ACC112 (cell line): Measurements from ENCODE around the gene SPON1.
"Not testable (repeated sequence)": the region's sequence is repeated elsewhere in the genome, so short reads cannot be mapped to it uniquely, and the experiment has no call there.

Source experiments
- H2AFZ ChIP-seq: fragments of 200-600 bp; sonication (generic); one replicate; pipeline ENCODE4 v1.6.0; 2017; ENCODE audit warnings: antibody characterized with exemption, low read length; ENCODE audit not compliant: unreplicated experiment
- H3K27ac ChIP-seq: fragments of 200-600 bp; sonication (generic); 2 replicates; pipeline ENCODE4 v1.5.1; 2014; ENCODE audit warnings: low read depth, mild to moderate bottlenecking, antibody characterized with exemption, low read length, moderate library complexity
- H3K27me3 ChIP-seq: fragments of 200-600 bp; sonication (generic); 2 replicates; pipeline ENCODE4 v1.6.1; 2014; ENCODE audit warnings: mild to moderate bottlenecking, antibody characterized with exemption, low read length, moderate library complexity, mixed read lengths; ENCODE audit not compliant: insufficient read depth
- H3K36me3 ChIP-seq: fragments of 200-600 bp; sonication (generic); 2 replicates; pipeline ENCODE4 v1.6.1; 2016; ENCODE audit warnings: mild to moderate bottlenecking, antibody characterized with exemption, low read length, moderate library complexity, mixed read lengths; ENCODE audit not compliant: insufficient read depth
- H3K4me1 ChIP-seq: fragments of 200-600 bp; sonication (generic); one replicate; pipeline ENCODE4 v1.6.1; 2016; ENCODE audit warnings: low read length, mixed read lengths; ENCODE audit not compliant: insufficient read depth, unreplicated experiment, control insufficient read depth
- H3K4me3 ChIP-seq: fragments of 200-600 bp; sonication (generic); 2 replicates; pipeline ENCODE4 v1.5.1; 2014; ENCODE audit warnings: mild to moderate bottlenecking, low read depth, low read length
- H3K79me2 ChIP-seq: fragments of 200-600 bp; sonication (generic); one replicate; pipeline ENCODE4 v1.6.0; 2016; ENCODE audit warnings: low read length; ENCODE audit not compliant: control insufficient read depth, unreplicated experiment, insufficient read depth

SPON1 gene

GRCh38 chr11:13962562-13963168 lies at the start of gene SPON1:
Gene SPON1, plus strand, starts transcription at chr11:13962723. Its CDS starts 182 bp downstream, at chr11:13962905.
- Histone ChIP-seq H3K27me3 (peaks cover 98% of the 10 kb centered on the region), H3K36me3 (no peaks in the 10 kb centered on the region), H3K27ac (no peak within 1 kb of the TSS), H3K79me2 (no peaks in the 10 kb centered on the region), H2AFZ (no peak within 1 kb of the TSS), H3K4me3 (peak within 1 kb of the TSS; percentile 45), H3K4me1 (peaks cover 3% of the 10 kb centered on the region)

GRCh38 chr11:13917264-13917663 lies 45.3 kb upstream of the SPON1 start:
- no peak overlapping the region for H3K4me3 ChIP-seq
- H3K36me3 ChIP-seq, result no peaks in the 10 kb centered on the region
- H3K79me2 ChIP-seq, result no peaks in the 10 kb centered on the region
- no peak overlapping the region for H3K27ac ChIP-seq
- H3K4me1 ChIP-seq, result no peaks in the 10 kb centered on the region
- no peak overlapping the region for H2AFZ ChIP-seq
- peaks cover 55% of the 10 kb centered on the region for H3K27me3 ChIP-seq

- Histone ChIP-seq H3K79me2 (no peaks in the 10 kb centered on the region), H3K36me3 (no peaks in the 10 kb centered on the region), H2AFZ (no peak overlapping the region), H3K27me3 (peaks cover 54% of the 10 kb centered on the region), H3K4me1 (no peaks in the 10 kb centered on the region), H3K27ac (no peak overlapping the region), H3K4me3 (no peak overlapping the region)
Observed at GRCh38 chr11:13917904-13918303, 44.6 kb upstream of the SPON1 start.

GRCh38 chr11:13920756-13921155 lies 41.8 kb upstream of the SPON1 start:
- Histone ChIP-seq H3K27me3 (peaks cover 48% of the 10 kb centered on the region), H3K79me2 (no peaks in the 10 kb centered on the region)

GRCh38 chr11:13921545-13921944 lies 41.0 kb upstream of the SPON1 start:
- H3K27me3 ChIP-seq, result peaks cover 40% of the 10 kb centered on the region
- no peaks in the 10 kb centered on the region for H3K36me3 ChIP-seq
- no peaks in the 10 kb centered on the region for H3K79me2 ChIP-seq
- no peaks in the 10 kb centered on the region for H3K4me1 ChIP-seq
- H3K27ac ChIP-seq, result no peak overlapping the region
- no peak overlapping the region for H2AFZ ChIP-seq
- no peak overlapping the region for H3K4me3 ChIP-seq

More at GRCh38 chr11:13920756-13921155, 41.8 kb upstream of the SPON1 start:
- Histone ChIP-seq H2AFZ (no peak overlapping the region), H3K4me3 (no peak overlapping the region), H3K27ac (no peak overlapping the region), H3K4me1 (no peaks in the 10 kb centered on the region), H3K36me3 (no peaks in the 10 kb centered on the region)

- H3K4me3 ChIP-seq, result no peak overlapping the region
- H3K27ac ChIP-seq, result no peak overlapping the region
- H3K27me3 ChIP-seq, result peaks cover 25% of the 10 kb centered on the region
- no peaks in the 10 kb centered on the region for H3K4me1 ChIP-seq
- H2AFZ ChIP-seq, result no peak overlapping the region
- H3K79me2 ChIP-seq, result no peaks in the 10 kb centered on the region
- no peaks in the 10 kb centered on the region for H3K36me3 ChIP-seq
Observed at GRCh38 chr11:13923182-13923581, 39.3 kb upstream of the SPON1 start.

GRCh38 chr11:13923716-13924650 lies 38.5 kb upstream of the SPON1 start:
- no peaks in the 10 kb centered on the region for H3K36me3 ChIP-seq
- peaks cover 24% of the 10 kb centered on the region for H3K27me3 ChIP-seq
- H3K4me1 ChIP-seq, result peaks cover 7% of the 10 kb centered on the region
- H3K79me2 ChIP-seq, result no peaks in the 10 kb centered on the region
- H2AFZ ChIP-seq, result no peak overlapping the region
- H3K27ac ChIP-seq, result no peak overlapping the region
- no peak overlapping the region for H3K4me3 ChIP-seq

- no peak overlapping the region for H2AFZ ChIP-seq
- H3K4me3 ChIP-seq, result no peak overlapping the region
- H3K27me3 ChIP-seq, result peaks cover 15% of the 10 kb centered on the region
- no peaks in the 10 kb centered on the region for H3K79me2 ChIP-seq
- no peaks in the 10 kb centered on the region for H3K36me3 ChIP-seq
- H3K4me1 ChIP-seq, result peaks cover 15% of the 10 kb centered on the region
- no peak overlapping the region for H3K27ac ChIP-seq
Observed at GRCh38 chr11:13924801-13925327, 37.7 kb upstream of the SPON1 start.

- H3K4me3 ChIP-seq, H3K27ac ChIP-seq, H2AFZ ChIP-seq, H3K79me2 ChIP-seq, H3K36me3 ChIP-seq, H3K27me3 ChIP-seq: not testable (repeated sequence)
- peaks cover 17% of the 10 kb centered on the region for H3K4me1 ChIP-seq
Observed at GRCh38 chr11:13926366-13926765, 36.2 kb upstream of the SPON1 start.

- no peaks in the 10 kb centered on the region for H3K36me3 ChIP-seq
- H3K79me2 ChIP-seq, result no peaks in the 10 kb centered on the region
- no peak overlapping the region for H3K4me3 ChIP-seq
- no peak overlapping the region for H2AFZ ChIP-seq
- no peak overlapping the region for H3K27ac ChIP-seq
- no peaks in the 10 kb centered on the region for H3K27me3 ChIP-seq
- H3K4me1 ChIP-seq, result peaks cover 17% of the 10 kb centered on the region
Observed at GRCh38 chr11:13926981-13927380, 35.5 kb upstream of the SPON1 start.
